Measurements from ENCODE around the gene RIMS4. TPM values are rescaled to one million over a fixed set of nuclear protein-coding genes. Genes with fewer than 3 reads are reported as not detected.

Gene RIMS4
- total RNA-seq, 1 donor, result 0.36 TPM

GRCh38 chr20:44701858-44702256 is 108.5 kb downstream of the RIMS4 start:
- Histone ChIP-seq H3K27me3 (ENCODE audit: insufficient read depth, low read length) (no peaks in the 10 kb centered on the region), H3K4me1 (ENCODE audit: insufficient read depth, low read length) (peaks cover 58% of the 10 kb centered on the region), H3K27ac (ENCODE audit: low read depth, low read length) (no peak overlapping the region), H2AFZ (ENCODE audit: low read length) (no peak overlapping the region), H3K4me3 (ENCODE audit: insufficient read depth, low read length) (no peak overlapping the region), H4K20me1 (ENCODE audit: insufficient read depth, low read length) (no peaks in the 10 kb centered on the region), H3K36me3 (ENCODE audit: insufficient read depth, low read length) (no peaks in the 10 kb centered on the region), H3K4me2 (ENCODE audit: insufficient read depth, low read length) (no peak overlapping the region), H3K9me3 (ENCODE audit: low read depth, low read length) (no peaks in the 10 kb centered on the region), H3K79me2 (ENCODE audit: insufficient read depth, low read length) (no peaks in the 10 kb centered on the region)
- no peak for DNase-seq (ENCODE audit: insufficient read length, low spot score, missing footprints)
- TF ChIP-seq CTCF (IDR thresholded peaks at IDR 0.05; ENCODE audit: extremely low read depth, low read depth, low read length), result no peak

Other genes starting within 250 kb of the RIMS4 start
- 94.6 and 107 TPM in 2 replicates for gene PKIG, start 228.0 kb downstream of the RIMS4 start, total RNA-seq
- gene ADA, start 158.8 kb downstream of the RIMS4 start, total RNA-seq, result 15.9 and 37.1 TPM in 2 replicates
- gene CCN5, start 95.2 kb downstream of the RIMS4 start, total RNA-seq, result 520 and 687 TPM in 2 replicates
- 81.3 and 121 TPM in 2 replicates for gene KCNK15, start 64.7 kb downstream of the RIMS4 start, total RNA-seq
- 121 and 135 TPM in 2 replicates for gene YWHAB, start 75.2 kb upstream of the RIMS4 start, total RNA-seq
- gene PABPC1L, start 99.5 kb upstream of the RIMS4 start, total RNA-seq, result 11.2 and 15.6 TPM in 2 replicates
- 16.3 and 18.3 TPM in 2 replicates for gene TOMM34, start 149.9 kb upstream of the RIMS4 start, total RNA-seq
- gene STK4, start 156.0 kb upstream of the RIMS4 start, total RNA-seq, result 33.3 and 33.7 TPM in 2 replicates

Measured in osteoblast (primary cell).